22Rv1 (cell line): ENCODE results near the gene RNF223.

Experiments used
- CTCF ChIP-seq: fragments of 450-650 bp; IDR thresholded peaks from 2 replicates; pipeline ENCODE4 v1.5.1; 2017; ENCODE audit warnings: mild to moderate bottlenecking
- ZFX ChIP-seq: fragments of 450-650 bp; IDR thresholded peaks from 2 replicates; pipeline ENCODE4 v1.6.1; 2017; ENCODE audit warnings: antibody characterized with exemption, borderline replicate concordance

- no peak for TF ChIP-seq CTCF
- TF ChIP-seq ZFX, result no peak
Observed at GRCh38 chr1:1117469-1117831, 43.3 kb upstream of the RNF223 start.
